HL-60 (cell line): ENCODE data around the gene ASTN2.

Experiments
- DNase-seq, 2 experiments: peaks; one replicate each; pipeline ENCODE4 v3.0.0-alpha.2; 2010 to 2020; ENCODE audit warnings: low read depth in 1 of 2, low spot score in 1 of 2
- H3K27ac ChIP-seq: fragments of 250-450 bp; sonication (Bioruptor Pico); replicated peaks from 2 replicates; pipeline ENCODE4 v1.5.1; 2020; ENCODE audit warnings: mild to moderate bottlenecking, moderate library complexity
- H3K27me3 ChIP-seq: fragments of 250-450 bp; sonication (Bioruptor Pico); 2 replicates; pipeline ENCODE4 v1.5.1; 2021; ENCODE audit warnings: mild to moderate bottlenecking, moderate library complexity; ENCODE audit not compliant: insufficient read depth, poor library complexity, severe bottlenecking
- H3K4me3 ChIP-seq: replicated peaks from 2 replicates; pipeline ENCODE4 v1.5.1; 2011; ENCODE audit warnings: mild to moderate bottlenecking, control low read depth, low read length; ENCODE audit not compliant: insufficient read depth
- GABPA ChIP-seq: IDR thresholded peaks from 2 replicates; pipeline ENCODE4 v1.6.1; 2012; ENCODE audit warnings: low read depth
- POLR2AphosphoS5 ChIP-seq: IDR thresholded peaks from 2 replicates; pipeline ENCODE4 v1.6.1; 2012; ENCODE audit warnings: low read depth
- SPI1 ChIP-seq: IDR thresholded peaks from 2 replicates; pipeline ENCODE4 v1.6.1; 2012; ENCODE audit warnings: low read depth, mild to moderate bottlenecking, borderline replicate concordance
- TF ChIP-seq, protein P1 (sequence below): IDR thresholded peaks from one replicate; pipeline ENCODE4 v1.5.1; 2011; ENCODE audit warnings: low read length, control low read depth, inconsistent platforms; ENCODE audit not compliant: insufficient read depth
- TF ChIP-seq, protein P2 (sequence below): IDR thresholded peaks from 2 replicates; pipeline ENCODE4 v1.6.1; 2012; ENCODE audit warnings: low read depth; ENCODE audit not compliant: insufficient replicate concordance

ASTN2 gene

DNA sequence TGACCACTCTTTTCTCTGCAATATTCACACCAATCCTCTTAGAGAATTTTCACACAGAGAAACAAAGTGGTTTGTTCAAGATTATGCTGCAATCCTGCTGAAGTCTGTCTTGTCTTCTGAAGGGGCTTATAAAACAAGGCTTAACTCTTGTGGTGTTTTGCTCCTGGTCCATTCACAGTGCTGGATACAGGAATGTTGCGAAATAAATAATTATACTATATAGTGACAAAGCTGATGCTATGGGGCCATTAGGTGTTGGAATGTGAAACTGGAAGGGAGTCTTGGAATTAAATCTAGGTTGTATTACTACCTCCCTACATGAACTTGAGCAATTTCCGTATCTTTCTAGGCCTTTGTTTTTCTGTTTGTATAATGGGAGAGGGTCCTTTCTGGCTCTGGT is 557.5 kb downstream of the ASTN2 start:
- Histone ChIP-seq H3K4me3 (no peak overlapping the region), H3K27ac (no peak overlapping the region), H3K27me3 (no peaks in the 10 kb centered on the region)
- TF ChIP-seq, protein P1, sequence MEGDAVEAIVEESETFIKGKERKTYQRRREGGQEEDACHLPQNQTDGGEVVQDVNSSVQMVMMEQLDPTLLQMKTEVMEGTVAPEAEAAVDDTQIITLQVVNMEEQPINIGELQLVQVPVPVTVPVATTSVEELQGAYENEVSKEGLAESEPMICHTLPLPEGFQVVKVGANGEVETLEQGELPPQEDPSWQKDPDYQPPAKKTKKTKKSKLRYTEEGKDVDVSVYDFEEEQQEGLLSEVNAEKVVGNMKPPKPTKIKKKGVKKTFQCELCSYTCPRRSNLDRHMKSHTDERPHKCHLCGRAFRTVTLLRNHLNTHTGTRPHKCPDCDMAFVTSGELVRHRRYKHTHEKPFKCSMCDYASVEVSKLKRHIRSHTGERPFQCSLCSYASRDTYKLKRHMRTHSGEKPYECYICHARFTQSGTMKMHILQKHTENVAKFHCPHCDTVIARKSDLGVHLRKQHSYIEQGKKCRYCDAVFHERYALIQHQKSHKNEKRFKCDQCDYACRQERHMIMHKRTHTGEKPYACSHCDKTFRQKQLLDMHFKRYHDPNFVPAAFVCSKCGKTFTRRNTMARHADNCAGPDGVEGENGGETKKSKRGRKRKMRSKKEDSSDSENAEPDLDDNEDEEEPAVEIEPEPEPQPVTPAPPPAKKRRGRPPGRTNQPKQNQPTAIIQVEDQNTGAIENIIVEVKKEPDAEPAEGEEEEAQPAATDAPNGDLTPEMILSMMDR = no peak
- no peak for TF ChIP-seq GABPA
- TF ChIP-seq SPI1 = no peak
- no peak for TF ChIP-seq POLR2AphosphoS5
- TF ChIP-seq, protein P2, sequence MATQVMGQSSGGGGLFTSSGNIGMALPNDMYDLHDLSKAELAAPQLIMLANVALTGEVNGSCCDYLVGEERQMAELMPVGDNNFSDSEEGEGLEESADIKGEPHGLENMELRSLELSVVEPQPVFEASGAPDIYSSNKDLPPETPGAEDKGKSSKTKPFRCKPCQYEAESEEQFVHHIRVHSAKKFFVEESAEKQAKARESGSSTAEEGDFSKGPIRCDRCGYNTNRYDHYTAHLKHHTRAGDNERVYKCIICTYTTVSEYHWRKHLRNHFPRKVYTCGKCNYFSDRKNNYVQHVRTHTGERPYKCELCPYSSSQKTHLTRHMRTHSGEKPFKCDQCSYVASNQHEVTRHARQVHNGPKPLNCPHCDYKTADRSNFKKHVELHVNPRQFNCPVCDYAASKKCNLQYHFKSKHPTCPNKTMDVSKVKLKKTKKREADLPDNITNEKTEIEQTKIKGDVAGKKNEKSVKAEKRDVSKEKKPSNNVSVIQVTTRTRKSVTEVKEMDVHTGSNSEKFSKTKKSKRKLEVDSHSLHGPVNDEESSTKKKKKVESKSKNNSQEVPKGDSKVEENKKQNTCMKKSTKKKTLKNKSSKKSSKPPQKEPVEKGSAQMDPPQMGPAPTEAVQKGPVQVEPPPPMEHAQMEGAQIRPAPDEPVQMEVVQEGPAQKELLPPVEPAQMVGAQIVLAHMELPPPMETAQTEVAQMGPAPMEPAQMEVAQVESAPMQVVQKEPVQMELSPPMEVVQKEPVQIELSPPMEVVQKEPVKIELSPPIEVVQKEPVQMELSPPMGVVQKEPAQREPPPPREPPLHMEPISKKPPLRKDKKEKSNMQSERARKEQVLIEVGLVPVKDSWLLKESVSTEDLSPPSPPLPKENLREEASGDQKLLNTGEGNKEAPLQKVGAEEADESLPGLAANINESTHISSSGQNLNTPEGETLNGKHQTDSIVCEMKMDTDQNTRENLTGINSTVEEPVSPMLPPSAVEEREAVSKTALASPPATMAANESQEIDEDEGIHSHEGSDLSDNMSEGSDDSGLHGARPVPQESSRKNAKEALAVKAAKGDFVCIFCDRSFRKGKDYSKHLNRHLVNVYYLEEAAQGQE = no peak
- no peak for DNase-seq

DNA sequence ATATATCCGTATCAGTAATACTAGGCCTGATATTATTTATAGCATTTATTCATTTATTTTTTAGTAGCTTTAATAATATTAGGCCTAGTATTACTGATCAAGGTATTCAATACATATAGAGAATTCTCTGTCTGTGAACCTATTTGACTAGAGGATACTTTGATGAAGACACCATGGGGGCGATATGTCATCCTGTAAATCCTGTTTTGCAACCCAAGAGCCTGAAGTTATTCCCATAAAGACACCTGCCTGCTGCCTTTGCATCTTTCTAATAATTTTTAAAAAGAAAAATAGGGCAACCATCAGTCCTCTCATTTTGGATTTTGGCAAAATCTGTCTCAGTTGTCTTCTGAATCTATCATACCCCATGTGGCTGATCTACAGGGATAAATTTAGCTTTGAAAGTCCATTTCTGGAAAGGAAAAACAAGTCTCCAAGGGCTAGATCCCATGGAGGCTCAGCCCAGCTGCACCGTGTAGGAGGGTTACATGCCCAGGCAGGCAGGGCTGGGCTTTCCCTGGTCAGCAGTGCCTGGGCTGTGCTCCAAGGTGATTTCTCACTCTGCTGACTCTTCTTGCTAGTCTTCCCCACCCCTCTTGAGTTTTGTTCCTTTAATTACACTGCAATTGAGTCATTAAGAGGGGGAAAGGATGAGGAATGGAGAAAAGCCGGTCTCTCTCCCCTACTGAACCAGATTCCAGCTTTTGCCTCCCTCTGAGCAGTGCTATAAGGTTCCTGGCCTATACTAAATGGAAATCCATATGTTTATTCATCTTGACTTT is 558.8 kb downstream of the ASTN2 start:
- TF ChIP-seq SPI1 (no peak), POLR2AphosphoS5 (no peak), GABPA (no peak)
- TF ChIP-seq, protein P2 = no peak
- TF ChIP-seq, protein P1 = no peak
- Histone ChIP-seq H3K27ac (no peak overlapping the region), H3K27me3 (no peaks in the 10 kb centered on the region), H3K4me3 (no peak overlapping the region)
- DNase-seq = no peak

DNA sequence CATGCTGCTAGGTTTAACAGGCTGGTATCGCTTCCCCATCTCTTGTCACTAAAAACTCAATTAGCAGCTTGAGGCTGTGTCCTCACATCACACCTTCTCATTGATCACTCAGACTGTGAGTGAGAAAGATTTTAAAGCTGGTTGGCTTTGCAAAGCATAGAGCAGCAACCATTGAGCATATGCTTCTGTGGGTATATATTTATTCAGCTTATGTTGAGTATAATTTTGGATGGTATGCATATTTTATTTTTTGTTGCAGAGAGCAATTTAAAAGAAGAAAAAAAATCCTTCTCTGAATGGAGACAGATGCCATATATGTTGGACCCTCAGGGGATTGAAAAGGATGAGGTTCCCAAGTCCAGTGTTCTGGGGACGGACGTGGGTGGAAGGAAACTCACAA is 565.1 kb downstream of the ASTN2 start:
- Histone ChIP-seq H3K27me3 (no peaks in the 10 kb centered on the region), H3K27ac (no peak overlapping the region), H3K4me3 (no peak overlapping the region)
- DNase-seq = no peak
- no peak for TF ChIP-seq POLR2AphosphoS5
- TF ChIP-seq, protein P2 = no peak
- no peak for TF ChIP-seq GABPA
- TF ChIP-seq, protein P1 = no peak
- no peak for TF ChIP-seq SPI1
